ENCODE data around the gene PDCD1.

The PDCD1 gene

DNA sequence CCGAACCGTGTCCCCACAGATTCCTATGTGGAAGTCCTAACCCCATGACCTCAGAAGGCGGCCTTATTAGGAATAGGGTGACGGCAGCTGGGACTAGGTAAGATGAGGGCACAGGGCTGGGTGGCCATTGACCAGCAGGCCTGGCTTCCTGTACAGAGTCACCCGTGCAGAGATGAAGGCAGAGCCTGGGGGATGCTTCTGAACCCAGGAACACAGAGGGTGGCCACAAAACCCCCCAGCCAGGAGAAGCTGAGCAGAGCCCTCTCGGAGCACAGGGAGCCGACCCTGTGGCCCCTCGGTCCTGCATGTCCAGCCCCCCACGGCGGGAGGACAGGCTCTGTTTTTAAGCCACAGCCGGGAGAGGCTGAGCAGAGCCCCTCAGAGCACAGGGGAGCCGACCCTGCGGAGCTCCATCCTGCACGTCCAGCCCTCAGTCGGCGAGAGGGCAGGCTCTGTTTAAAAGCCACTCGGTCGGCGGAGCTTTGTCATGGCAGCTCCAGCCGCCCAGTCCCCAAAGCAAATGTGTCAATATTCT, 2.7 kb downstream of the PDCD1 start:
- Histone ChIP-seq H4K20me1 (ENCODE audit: insufficient read depth, low read length) (peaks cover 11% of the 10 kb centered on the region; the same call in 1 of the 2 replicates), H3K4me1 (ENCODE audit: insufficient read depth, low read length) (peaks cover 25% of the 10 kb centered on the region), H3K27me3 (ENCODE audit: insufficient read depth, low read length, poor library complexity) (no peaks in the 10 kb centered on the region), H3K4me3 (ENCODE audit: low read depth in 1 of 2, low read length in 2 of 2) (no peak overlapping the region), H3K4me2 (ENCODE audit: insufficient read depth, low read length) (no peak overlapping the region), H2AFZ (ENCODE audit: low read depth, low read length) (no peak overlapping the region), H3K9me3 (ENCODE audit: insufficient read depth, low read length, severe bottlenecking) (no peaks in the 10 kb centered on the region), H3K79me2 (ENCODE audit: insufficient read depth, low read length) (no peaks in the 10 kb centered on the region), H3K9ac (ENCODE audit: low read depth, low read length) (no peak overlapping the region), H3K36me3 (ENCODE audit: insufficient read depth, low read length) (no peaks in the 10 kb centered on the region), H3K27ac (ENCODE audit: low read length) (no peak overlapping the region)
- DNase-seq (no peak), ATAC-seq (ENCODE audit: insufficient read depth, low read depth) (no peak)
- TF ChIP-seq, protein P1, sequence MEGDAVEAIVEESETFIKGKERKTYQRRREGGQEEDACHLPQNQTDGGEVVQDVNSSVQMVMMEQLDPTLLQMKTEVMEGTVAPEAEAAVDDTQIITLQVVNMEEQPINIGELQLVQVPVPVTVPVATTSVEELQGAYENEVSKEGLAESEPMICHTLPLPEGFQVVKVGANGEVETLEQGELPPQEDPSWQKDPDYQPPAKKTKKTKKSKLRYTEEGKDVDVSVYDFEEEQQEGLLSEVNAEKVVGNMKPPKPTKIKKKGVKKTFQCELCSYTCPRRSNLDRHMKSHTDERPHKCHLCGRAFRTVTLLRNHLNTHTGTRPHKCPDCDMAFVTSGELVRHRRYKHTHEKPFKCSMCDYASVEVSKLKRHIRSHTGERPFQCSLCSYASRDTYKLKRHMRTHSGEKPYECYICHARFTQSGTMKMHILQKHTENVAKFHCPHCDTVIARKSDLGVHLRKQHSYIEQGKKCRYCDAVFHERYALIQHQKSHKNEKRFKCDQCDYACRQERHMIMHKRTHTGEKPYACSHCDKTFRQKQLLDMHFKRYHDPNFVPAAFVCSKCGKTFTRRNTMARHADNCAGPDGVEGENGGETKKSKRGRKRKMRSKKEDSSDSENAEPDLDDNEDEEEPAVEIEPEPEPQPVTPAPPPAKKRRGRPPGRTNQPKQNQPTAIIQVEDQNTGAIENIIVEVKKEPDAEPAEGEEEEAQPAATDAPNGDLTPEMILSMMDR (IDR thresholded peaks at IDR 0.05; ENCODE audit: borderline replicate concordance, extremely low read depth, low read length, poor library complexity, severe bottlenecking): no peak
- TF ChIP-seq EZH2 (IDR thresholded peaks at IDR 0.05; ENCODE audit: borderline replicate concordance, low read depth, low read length, severe bottlenecking): no peak

DNA sequence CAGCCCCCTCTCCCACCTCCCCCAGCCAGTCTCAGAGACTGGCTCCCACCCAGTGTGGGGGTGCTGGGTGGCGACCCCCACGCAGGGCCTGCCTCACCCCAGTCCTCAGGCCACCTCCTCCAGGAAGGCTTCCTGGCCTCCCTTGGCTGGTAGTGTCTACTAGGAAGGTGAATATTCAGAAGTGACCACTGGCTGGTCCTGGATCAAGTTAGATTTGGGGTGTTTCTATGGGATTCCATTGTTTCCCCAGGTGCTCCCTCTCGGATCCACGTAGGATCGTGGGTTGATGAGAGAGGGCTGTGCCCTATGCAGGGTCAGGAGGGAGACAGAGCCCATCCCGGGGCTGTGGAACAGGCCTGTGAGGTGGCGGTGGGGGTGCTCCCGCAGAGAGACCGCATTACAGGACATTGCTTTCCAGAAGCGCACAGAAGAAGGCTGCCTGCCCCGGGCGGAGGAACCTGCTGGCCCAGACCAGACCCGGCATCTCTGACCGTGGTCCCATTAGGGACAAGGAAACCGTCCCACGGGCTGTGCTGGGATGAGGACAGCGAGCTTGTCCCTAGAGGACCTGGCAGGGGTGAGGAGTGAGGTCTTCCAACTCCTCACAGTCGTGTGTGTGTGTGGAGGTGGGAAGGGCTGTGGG, 3.3 kb downstream of the PDCD1 start:
- Histone ChIP-seq H3K9ac (ENCODE audit: low read depth, low read length) (no peak overlapping the region), H3K27ac (ENCODE audit: low read length) (no peak overlapping the region), H2AFZ (ENCODE audit: low read depth, low read length) (no peak overlapping the region), H3K4me3 (ENCODE audit: low read depth in 1 of 2, low read length in 2 of 2) (no peak overlapping the region), H3K9me3 (ENCODE audit: insufficient read depth, low read length, severe bottlenecking) (no peaks in the 10 kb centered on the region), H3K4me1 (ENCODE audit: insufficient read depth, low read length) (peaks cover 19% of the 10 kb centered on the region), H3K27me3 (ENCODE audit: insufficient read depth, low read length, poor library complexity) (no peaks in the 10 kb centered on the region), H3K4me2 (ENCODE audit: insufficient read depth, low read length) (no peak overlapping the region), H3K36me3 (ENCODE audit: insufficient read depth, low read length) (no peaks in the 10 kb centered on the region), H4K20me1 (ENCODE audit: insufficient read depth, low read length) (0 out of 2 replicates have a peak, but pooled peaks cover 11% of the 10 kb centered on the region), H3K79me2 (ENCODE audit: insufficient read depth, low read length) (no peaks in the 10 kb centered on the region)
- DNase-seq (no peak), ATAC-seq (ENCODE audit: insufficient read depth, low read depth) (no peak)
- TF ChIP-seq EZH2 (IDR thresholded peaks at IDR 0.05; ENCODE audit: borderline replicate concordance, low read depth, low read length, severe bottlenecking): no peak
- TF ChIP-seq, protein P1 (IDR thresholded peaks at IDR 0.05; ENCODE audit: borderline replicate concordance, extremely low read depth, low read length, poor library complexity, severe bottlenecking): no peak

DNA sequence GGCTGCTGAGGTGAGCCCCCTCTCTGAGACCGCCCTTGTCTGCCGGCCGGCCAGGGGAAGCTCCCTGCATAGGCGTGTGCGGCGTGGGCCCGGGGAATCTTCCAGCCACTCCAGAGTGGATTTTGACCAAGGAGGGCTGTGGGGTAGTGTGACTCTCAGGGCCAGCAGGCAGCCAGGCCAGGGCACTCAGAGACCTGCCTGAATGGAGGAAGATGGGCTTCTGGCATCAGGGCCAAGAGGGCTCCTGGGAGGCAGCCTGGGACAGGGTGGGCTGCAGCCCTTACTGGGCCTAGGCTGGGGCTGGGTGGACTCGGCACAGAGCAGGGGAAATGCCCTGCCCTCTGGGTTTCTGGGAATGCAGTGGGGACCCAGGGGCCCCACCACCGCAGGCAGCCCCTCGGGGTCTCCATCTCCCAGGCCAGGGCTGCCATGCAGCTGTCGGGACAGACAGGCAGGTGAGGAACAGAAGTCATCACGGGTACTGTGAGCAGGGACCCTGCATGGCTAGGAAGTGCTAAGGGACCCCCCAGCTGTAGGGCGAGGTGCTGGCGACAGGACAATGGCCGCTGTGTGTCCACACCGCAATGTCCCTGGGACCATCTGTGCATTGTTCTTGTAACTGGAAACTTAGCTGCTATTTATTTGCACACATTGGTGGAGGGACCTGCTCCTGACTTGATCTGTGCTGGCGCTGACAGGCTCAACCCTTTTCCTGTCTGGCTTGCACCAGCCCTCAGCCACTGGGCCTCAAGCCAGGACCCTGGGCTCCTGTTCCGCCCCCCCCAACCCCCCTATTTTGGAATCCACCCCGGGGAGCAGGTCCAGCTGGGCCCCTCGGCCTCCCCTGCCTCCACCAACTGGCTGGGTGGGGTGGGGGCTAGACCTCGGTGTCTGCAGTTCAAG, 4.1 kb downstream of the PDCD1 start:
- Histone ChIP-seq H3K9me3 (ENCODE audit: insufficient read depth, low read length, severe bottlenecking) (no peaks in the 10 kb centered on the region), H3K27me3 (ENCODE audit: insufficient read depth, low read length, poor library complexity) (no peaks in the 10 kb centered on the region), H3K9ac (ENCODE audit: low read depth, low read length) (no peak overlapping the region), H3K4me2 (ENCODE audit: insufficient read depth, low read length) (no peak overlapping the region), H2AFZ (ENCODE audit: low read depth, low read length) (no peak overlapping the region), H3K27ac (ENCODE audit: low read length) (no peak overlapping the region), H3K36me3 (ENCODE audit: insufficient read depth, low read length) (no peaks in the 10 kb centered on the region), H3K79me2 (ENCODE audit: insufficient read depth, low read length) (no peaks in the 10 kb centered on the region), H3K4me3 (ENCODE audit: low read depth in 1 of 2, low read length in 2 of 2) (no peak overlapping the region), H3K4me1 (ENCODE audit: insufficient read depth, low read length) (peaks cover 11% of the 10 kb centered on the region), H4K20me1 (ENCODE audit: insufficient read depth, low read length) (0 out of 2 replicates have a peak, but pooled peaks cover 7% of the 10 kb centered on the region)
- TF ChIP-seq, protein P1 (IDR thresholded peaks at IDR 0.05; ENCODE audit: borderline replicate concordance, extremely low read depth, low read length, poor library complexity, severe bottlenecking): no peak
- TF ChIP-seq EZH2 (IDR thresholded peaks at IDR 0.05; ENCODE audit: borderline replicate concordance, low read depth, low read length, severe bottlenecking): no peak
- ATAC-seq (ENCODE audit: insufficient read depth, low read depth): no peak
- no peak for DNase-seq
